Activated naive CD8-positive, alpha-beta T cell (primary cell): ENCODE measurements around the gene ALPK1.
"Not testable (repeated sequence)": the region's sequence is repeated elsewhere in the genome, so short reads cannot be mapped to it uniquely, and the experiment has no call there.

ENCODE experiments used
- H3K27ac Mint-ChIP-seq: one replicate; pipeline ENCODE4 v1.8.0; 2021; ENCODE audit warnings: mixed read lengths
- H3K27me3 Mint-ChIP-seq: one replicate; pipeline ENCODE4 v1.8.0; 2021; ENCODE audit warnings: mixed read lengths
- H3K36me3 Mint-ChIP-seq: one replicate; pipeline ENCODE4 v1.8.0; 2021; ENCODE audit warnings: mixed read lengths
- H3K4me1 Mint-ChIP-seq: one replicate; pipeline ENCODE4 v1.8.0; 2021; ENCODE audit warnings: low read depth, mixed read lengths
- H3K4me3 Mint-ChIP-seq: one replicate; pipeline ENCODE4 v1.8.0; 2021; ENCODE audit warnings: mild to moderate bottlenecking, mixed read lengths
- H3K9me3 Mint-ChIP-seq: one replicate; pipeline ENCODE4 v1.8.0; 2021; ENCODE audit warnings: low read depth, mixed read lengths

Gene ALPK1

GRCh38 chr4:112302320-112303274 lies 5.4 kb downstream of the ALPK1 start:
- H3K27me3 Mint-ChIP-seq = no peaks in the 10 kb centered on the region
- H3K9me3 Mint-ChIP-seq = no peaks in the 10 kb centered on the region
- no peak overlapping the region for H3K27ac Mint-ChIP-seq
- H3K4me3 Mint-ChIP-seq = no peak overlapping the region
- no peaks in the 10 kb centered on the region for H3K36me3 Mint-ChIP-seq
- H3K4me1 Mint-ChIP-seq = peaks cover 23% of the 10 kb centered on the region

GRCh38 chr4:112305477-112305876 lies 8.3 kb downstream of the ALPK1 start:
- not testable (repeated sequence) for H3K4me3 Mint-ChIP-seq, H3K27me3 Mint-ChIP-seq, H3K9me3 Mint-ChIP-seq, H3K27ac Mint-ChIP-seq, H3K36me3 Mint-ChIP-seq
- peaks cover 24% of the 10 kb centered on the region for H3K4me1 Mint-ChIP-seq

GRCh38 chr4:112309263-112309791 lies 12.2 kb downstream of the ALPK1 start:
- H3K27ac Mint-ChIP-seq = peak overlapping the region; percentile 70
- H3K36me3 Mint-ChIP-seq, H3K9me3 Mint-ChIP-seq, H3K27me3 Mint-ChIP-seq: not testable (repeated sequence)
- peak overlapping the region; percentile 74 for H3K4me3 Mint-ChIP-seq
- peaks cover 30% of the 10 kb centered on the region for H3K4me1 Mint-ChIP-seq

- Mint-ChIP-seq H3K27ac (peak overlapping the region; percentile 18), H3K4me3 (no peak overlapping the region)
Measured at GRCh38 chr4:112311516-112311915, 14.3 kb downstream of the ALPK1 start.

GRCh38 chr4:112312610-112313239 lies 15.6 kb downstream of the ALPK1 start:
- no peak overlapping the region for H3K27ac Mint-ChIP-seq

More at GRCh38 chr4:112311516-112311915, 14.3 kb downstream of the ALPK1 start:
- Mint-ChIP-seq H3K27me3 (no peaks in the 10 kb centered on the region), H3K9me3 (no peaks in the 10 kb centered on the region), H3K4me1 (peaks cover 30% of the 10 kb centered on the region), H3K36me3 (no peaks in the 10 kb centered on the region)

GRCh38 chr4:112315446-112315845 lies 18.3 kb downstream of the ALPK1 start:
- H3K36me3 Mint-ChIP-seq = no peaks in the 10 kb centered on the region
- H3K9me3 Mint-ChIP-seq = no peaks in the 10 kb centered on the region
- peaks cover 6% of the 10 kb centered on the region for H3K4me1 Mint-ChIP-seq
- H3K4me3 Mint-ChIP-seq = no peak overlapping the region
- H3K27ac Mint-ChIP-seq = no peak overlapping the region
- no peaks in the 10 kb centered on the region for H3K27me3 Mint-ChIP-seq

More at GRCh38 chr4:112312610-112313239, 15.6 kb downstream of the ALPK1 start:
- no peak overlapping the region for H3K4me3 Mint-ChIP-seq
- peaks cover 25% of the 10 kb centered on the region for H3K4me1 Mint-ChIP-seq
- H3K36me3 Mint-ChIP-seq = no peaks in the 10 kb centered on the region
- no peaks in the 10 kb centered on the region for H3K9me3 Mint-ChIP-seq
- no peaks in the 10 kb centered on the region for H3K27me3 Mint-ChIP-seq

GRCh38 chr4:112316360-112316759 lies 19.2 kb downstream of the ALPK1 start:
- no peak overlapping the region for H3K27ac Mint-ChIP-seq
- no peaks in the 10 kb centered on the region for H3K9me3 Mint-ChIP-seq
- H3K4me3 Mint-ChIP-seq = no peak overlapping the region
- peaks cover 3% of the 10 kb centered on the region for H3K4me1 Mint-ChIP-seq
- no peaks in the 10 kb centered on the region for H3K36me3 Mint-ChIP-seq
- no peaks in the 10 kb centered on the region for H3K27me3 Mint-ChIP-seq

- H3K4me1 Mint-ChIP-seq = peaks cover 6% of the 10 kb centered on the region
- no peaks in the 10 kb centered on the region for H3K36me3 Mint-ChIP-seq
- H3K9me3 Mint-ChIP-seq = no peaks in the 10 kb centered on the region
- no peak overlapping the region for H3K27ac Mint-ChIP-seq
- no peaks in the 10 kb centered on the region for H3K27me3 Mint-ChIP-seq
- no peak overlapping the region for H3K4me3 Mint-ChIP-seq
Measured at GRCh38 chr4:112318239-112319142, 21.3 kb downstream of the ALPK1 start.

- Mint-ChIP-seq H3K27ac (no peak overlapping the region), H3K36me3 (peaks cover 5% of the 10 kb centered on the region), H3K4me3 (no peak overlapping the region), H3K27me3 (no peaks in the 10 kb centered on the region), H3K4me1 (peaks cover 6% of the 10 kb centered on the region), H3K9me3 (no peaks in the 10 kb centered on the region)
Measured at GRCh38 chr4:112321776-112322684, 24.9 kb downstream of the ALPK1 start.

- Mint-ChIP-seq H3K4me3 (no peak overlapping the region), H3K36me3 (peaks cover 5% of the 10 kb centered on the region), H3K27ac (no peak overlapping the region), H3K9me3 (no peaks in the 10 kb centered on the region), H3K4me1 (peaks cover 6% of the 10 kb centered on the region), H3K27me3 (no peaks in the 10 kb centered on the region)
Measured at GRCh38 chr4:112322866-112323265, 25.7 kb downstream of the ALPK1 start.

- no peak overlapping the region for H3K27ac Mint-ChIP-seq
Measured at GRCh38 chr4:112325530-112325929, 28.4 kb downstream of the ALPK1 start.

GRCh38 chr4:112327965-112328733 lies 31.0 kb downstream of the ALPK1 start:
- Mint-ChIP-seq H3K4me1 (no peaks in the 10 kb centered on the region), H3K36me3 (peaks cover 5% of the 10 kb centered on the region), H3K4me3 (no peak overlapping the region)

More at GRCh38 chr4:112325530-112325929, 28.4 kb downstream of the ALPK1 start:
- H3K4me1 Mint-ChIP-seq = peaks cover 6% of the 10 kb centered on the region
- H3K9me3 Mint-ChIP-seq = no peaks in the 10 kb centered on the region
- H3K4me3 Mint-ChIP-seq = no peak overlapping the region
- no peaks in the 10 kb centered on the region for H3K27me3 Mint-ChIP-seq
- H3K36me3 Mint-ChIP-seq = peaks cover 5% of the 10 kb centered on the region

GRCh38 chr4:112328734-112329130 lies 31.6 kb downstream of the ALPK1 start:
- no peaks in the 10 kb centered on the region for H3K27me3 Mint-ChIP-seq
- H3K4me1 Mint-ChIP-seq = no peaks in the 10 kb centered on the region
- H3K4me3 Mint-ChIP-seq = no peak overlapping the region
- peaks cover 5% of the 10 kb centered on the region for H3K36me3 Mint-ChIP-seq
- H3K27ac Mint-ChIP-seq = no peak overlapping the region
- no peaks in the 10 kb centered on the region for H3K9me3 Mint-ChIP-seq

More at GRCh38 chr4:112327965-112328733, 31.0 kb downstream of the ALPK1 start:
- no peaks in the 10 kb centered on the region for H3K27me3 Mint-ChIP-seq
- H3K9me3 Mint-ChIP-seq = no peaks in the 10 kb centered on the region
- no peak overlapping the region for H3K27ac Mint-ChIP-seq
